HG03378 (cell line): Measurements from ENCODE around the gene IGF2.

Source experiments
- ATAC-seq: cut with Tn5 transposase; IDR thresholded peaks from one replicate; pipeline ENCODE4 v1.9.1; 2021; ENCODE audit warnings: mild to moderate bottlenecking, moderate library complexity; ENCODE audit not compliant: unreplicated experiment

IGF2 gene

GRCh38 chr11:2093575-2094353 is 45.4 kb downstream of the IGF2 start:
- no peak for ATAC-seq

GRCh38 chr11:2092956-2093412 is 46.2 kb downstream of the IGF2 start:
- ATAC-seq, result no peak

- no peak for ATAC-seq
These were observed 46.7 kb downstream of the IGF2 start for GRCh38 chr11:2092464-2092910.

GRCh38 chr11:2091786-2092463 is 47.3 kb downstream of the IGF2 start:
- no peak for ATAC-seq

DNA sequence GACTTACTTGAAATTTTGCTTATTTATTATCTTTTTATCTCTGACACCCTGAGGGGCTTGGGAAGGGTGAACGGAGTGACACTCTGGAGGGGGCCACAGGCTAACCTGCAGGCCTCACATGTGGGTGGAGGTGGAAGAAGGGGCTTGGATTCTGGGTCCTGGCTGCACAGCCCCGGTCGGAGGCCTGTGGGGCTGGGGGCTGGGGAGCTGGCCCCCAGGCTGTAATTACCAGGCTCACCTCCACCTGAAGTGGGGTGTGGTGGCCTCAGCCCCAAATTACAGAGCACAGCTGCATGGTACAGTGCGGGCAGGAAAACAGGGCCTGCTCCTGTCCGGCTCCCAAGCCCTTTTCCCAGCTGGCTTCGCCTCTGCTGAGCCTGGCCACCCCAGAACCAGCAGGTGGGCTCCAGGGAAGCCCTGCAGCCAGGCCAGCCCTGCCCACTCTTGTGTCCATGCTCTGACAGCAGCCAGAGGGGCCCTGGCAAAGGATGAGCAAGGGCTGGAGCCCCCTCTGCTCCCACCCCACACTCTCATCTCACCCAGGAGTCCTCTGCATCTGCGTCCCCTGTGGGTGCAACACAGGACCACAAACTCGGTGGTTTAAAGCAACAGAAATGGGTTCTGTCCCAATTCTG is 48.0 kb downstream of the IGF2 start:
- ATAC-seq, result no peak

GRCh38 chr11:2090172-2091111 is 48.7 kb downstream of the IGF2 start:
- no peak for ATAC-seq

GRCh38 chr11:2089536-2090165 is 49.5 kb downstream of the IGF2 start:
- ATAC-seq, result no peak

DNA sequence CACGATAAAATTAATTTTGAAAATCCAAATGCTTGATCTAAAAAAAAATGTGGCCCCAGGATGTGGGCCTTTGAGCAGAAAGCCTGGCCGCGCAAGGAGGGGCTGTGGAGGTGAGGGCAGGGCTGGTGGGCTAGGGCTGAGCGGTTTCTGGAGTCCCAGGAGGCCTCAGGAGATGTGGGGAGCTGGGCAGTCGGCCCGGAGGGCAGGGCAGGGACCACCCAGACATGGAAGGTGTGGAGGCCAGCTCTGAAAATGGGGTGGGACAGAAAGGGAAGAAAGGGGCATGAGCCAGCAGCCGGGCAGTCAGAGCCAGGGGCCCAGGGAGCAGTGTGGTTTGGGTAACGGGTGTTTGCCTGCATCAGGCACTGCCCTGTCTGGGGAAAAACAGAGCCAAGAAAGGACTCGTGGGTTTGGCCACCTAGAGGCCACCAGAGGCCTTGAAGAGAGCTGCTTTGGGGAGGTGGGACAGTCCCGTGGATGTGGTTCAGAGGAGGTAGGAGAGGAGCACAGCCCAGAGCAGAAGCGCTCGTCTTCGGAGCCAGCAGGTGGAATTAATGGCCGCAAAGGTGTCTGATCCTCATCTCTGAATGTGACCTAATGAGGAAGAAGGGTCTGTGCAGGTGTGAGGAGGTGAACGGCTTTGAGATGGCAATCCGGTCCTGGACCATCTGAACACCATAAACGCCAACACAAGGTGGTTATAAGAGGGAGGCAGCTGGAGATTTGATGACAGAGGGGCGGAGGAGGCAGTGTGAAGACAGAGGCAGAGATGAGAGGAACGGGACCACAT is 50.2 kb downstream of the IGF2 start:
- no peak for ATAC-seq

DNA sequence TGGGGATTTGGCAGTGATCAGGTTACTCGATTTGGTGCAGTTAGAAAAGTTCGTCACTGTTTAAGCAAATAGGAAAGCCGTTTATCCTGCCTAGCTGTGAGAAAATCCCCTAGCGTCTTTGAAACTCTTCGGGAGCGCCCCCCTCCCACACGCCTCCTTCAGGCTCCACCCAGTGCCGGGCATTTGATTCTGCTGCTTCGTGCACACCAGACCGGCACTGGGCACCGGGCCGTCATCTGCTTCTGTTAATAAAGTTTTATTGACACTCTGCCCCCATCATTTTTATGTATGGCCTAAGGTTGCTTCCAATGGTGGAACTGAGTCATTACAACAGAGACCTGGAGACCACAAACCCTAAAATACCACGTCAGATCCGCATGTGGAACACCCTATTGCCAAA is 50.9 kb downstream of the IGF2 start:
- ATAC-seq, result no peak

GRCh38 chr11:2086239-2087040 is 52.7 kb downstream of the IGF2 start:
- no peak for ATAC-seq

DNA sequence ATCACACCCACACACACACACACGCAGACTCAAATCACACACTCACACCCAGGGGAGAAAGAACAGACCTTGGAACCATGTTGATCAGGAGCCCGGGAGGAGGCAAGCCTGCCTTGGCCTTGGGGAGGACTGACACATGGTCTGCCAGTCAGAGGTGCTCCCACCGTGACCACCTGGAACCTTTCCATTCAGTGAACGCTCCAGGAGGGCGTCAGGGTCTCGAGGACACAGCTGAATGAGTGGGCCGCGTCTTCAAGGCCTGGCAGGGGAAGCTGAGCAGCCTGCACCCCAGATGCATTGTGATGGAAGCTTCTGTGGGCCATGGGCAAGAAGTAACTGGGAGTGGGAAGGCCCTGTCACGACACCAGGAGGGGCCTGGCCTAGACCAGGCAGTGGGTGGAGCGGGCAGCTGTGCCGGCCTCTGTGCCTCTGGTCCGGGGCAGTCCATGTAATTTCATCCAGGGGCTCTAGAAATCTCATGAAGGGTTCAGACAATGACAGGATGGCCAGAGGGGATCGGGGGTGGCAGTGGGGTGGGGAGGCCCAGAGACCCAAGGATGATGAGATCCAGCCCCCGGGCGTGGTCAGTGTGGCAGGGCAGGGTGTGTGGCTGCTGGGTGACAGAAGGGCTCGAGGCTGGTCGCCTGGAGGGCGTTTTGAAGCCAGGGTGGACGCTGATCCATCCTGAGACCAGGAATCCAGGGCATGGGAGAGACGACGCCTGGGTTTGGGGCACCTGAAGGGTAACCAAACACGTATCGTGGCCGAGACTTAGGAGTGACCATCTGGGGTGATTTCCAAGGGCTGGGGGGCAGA is 53.7 kb downstream of the IGF2 start:
- ATAC-seq, result no peak

GRCh38 chr11:2084721-2085120 is 54.5 kb downstream of the IGF2 start:
- ATAC-seq, result no peak
